Measurements from ENCODE around the gene LMF1. TPM values are rescaled to one million over a fixed set of nuclear protein-coding genes. Genes with fewer than 3 reads are reported as not detected.

LMF1 gene
- polyA plus RNA-seq, 1 donor from 2014 or later, result 16.2 TPM

DNA sequence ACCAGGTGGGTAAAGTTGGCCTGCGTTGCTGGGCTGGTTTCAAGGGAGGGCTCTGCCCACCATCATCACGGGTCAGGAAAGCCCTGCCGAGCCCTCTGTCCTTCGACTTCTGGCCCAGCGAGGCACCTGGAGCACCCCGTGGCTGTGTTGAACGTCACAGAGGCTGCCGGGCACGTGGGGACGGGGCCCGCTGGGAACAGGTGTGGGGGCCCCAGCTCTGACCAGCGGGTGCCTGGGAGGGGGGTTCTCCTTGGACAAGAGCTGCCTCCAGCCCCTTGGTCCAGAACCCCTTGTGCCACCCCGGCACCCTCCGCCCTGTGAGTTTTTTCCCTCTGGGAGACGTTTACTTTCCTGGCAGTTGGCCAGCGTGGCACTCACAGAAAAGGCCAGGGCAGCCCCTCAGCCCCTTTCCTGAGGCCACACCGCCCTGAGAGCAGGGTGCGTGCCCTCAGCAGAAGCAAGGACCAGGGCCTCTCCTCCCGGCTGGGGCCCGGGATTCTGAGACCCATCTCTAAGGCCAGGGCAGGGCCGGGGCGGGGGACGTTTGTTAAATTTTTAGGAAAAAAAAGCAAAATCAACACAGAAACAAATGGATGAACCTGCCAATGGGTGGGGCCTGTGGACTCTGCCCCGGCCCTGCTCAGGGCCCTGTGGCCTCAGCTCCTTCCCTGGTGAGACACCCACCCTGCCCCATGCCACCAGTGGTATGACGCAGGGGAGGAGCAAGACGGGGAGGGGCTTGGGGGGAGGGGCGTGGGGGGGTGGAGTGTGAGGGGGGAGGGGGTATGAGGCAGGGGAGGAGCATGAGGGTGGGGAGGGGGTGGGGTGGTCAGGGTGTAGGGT is 139.0 kb downstream of the LMF1 start:
- no peak overlapping the region for H2AFZ ChIP-seq (ENCODE audit: low read depth, low read length)
- H3K79me2 ChIP-seq (replicated peaks; ENCODE audit: insufficient read depth, low read length), result no peaks in the 10 kb centered on the region
- TF ChIP-seq, protein P1, sequence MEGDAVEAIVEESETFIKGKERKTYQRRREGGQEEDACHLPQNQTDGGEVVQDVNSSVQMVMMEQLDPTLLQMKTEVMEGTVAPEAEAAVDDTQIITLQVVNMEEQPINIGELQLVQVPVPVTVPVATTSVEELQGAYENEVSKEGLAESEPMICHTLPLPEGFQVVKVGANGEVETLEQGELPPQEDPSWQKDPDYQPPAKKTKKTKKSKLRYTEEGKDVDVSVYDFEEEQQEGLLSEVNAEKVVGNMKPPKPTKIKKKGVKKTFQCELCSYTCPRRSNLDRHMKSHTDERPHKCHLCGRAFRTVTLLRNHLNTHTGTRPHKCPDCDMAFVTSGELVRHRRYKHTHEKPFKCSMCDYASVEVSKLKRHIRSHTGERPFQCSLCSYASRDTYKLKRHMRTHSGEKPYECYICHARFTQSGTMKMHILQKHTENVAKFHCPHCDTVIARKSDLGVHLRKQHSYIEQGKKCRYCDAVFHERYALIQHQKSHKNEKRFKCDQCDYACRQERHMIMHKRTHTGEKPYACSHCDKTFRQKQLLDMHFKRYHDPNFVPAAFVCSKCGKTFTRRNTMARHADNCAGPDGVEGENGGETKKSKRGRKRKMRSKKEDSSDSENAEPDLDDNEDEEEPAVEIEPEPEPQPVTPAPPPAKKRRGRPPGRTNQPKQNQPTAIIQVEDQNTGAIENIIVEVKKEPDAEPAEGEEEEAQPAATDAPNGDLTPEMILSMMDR (IDR thresholded peaks at IDR 0.05; ENCODE audit: poor library complexity, severe bottlenecking), result no peak
- no peak for TF ChIP-seq TAF1 (IDR thresholded peaks at IDR 0.05; ENCODE audit: low read depth)
- TF ChIP-seq EP300 (conservative IDR thresholded peaks at IDR 0.05; ENCODE audit: poor library complexity, severe bottlenecking), result no peak
- no peak for TF ChIP-seq MXI1 (conservative IDR thresholded peaks at IDR 0.05; ENCODE audit: poor library complexity, severe bottlenecking)
- TF ChIP-seq, protein P2, sequence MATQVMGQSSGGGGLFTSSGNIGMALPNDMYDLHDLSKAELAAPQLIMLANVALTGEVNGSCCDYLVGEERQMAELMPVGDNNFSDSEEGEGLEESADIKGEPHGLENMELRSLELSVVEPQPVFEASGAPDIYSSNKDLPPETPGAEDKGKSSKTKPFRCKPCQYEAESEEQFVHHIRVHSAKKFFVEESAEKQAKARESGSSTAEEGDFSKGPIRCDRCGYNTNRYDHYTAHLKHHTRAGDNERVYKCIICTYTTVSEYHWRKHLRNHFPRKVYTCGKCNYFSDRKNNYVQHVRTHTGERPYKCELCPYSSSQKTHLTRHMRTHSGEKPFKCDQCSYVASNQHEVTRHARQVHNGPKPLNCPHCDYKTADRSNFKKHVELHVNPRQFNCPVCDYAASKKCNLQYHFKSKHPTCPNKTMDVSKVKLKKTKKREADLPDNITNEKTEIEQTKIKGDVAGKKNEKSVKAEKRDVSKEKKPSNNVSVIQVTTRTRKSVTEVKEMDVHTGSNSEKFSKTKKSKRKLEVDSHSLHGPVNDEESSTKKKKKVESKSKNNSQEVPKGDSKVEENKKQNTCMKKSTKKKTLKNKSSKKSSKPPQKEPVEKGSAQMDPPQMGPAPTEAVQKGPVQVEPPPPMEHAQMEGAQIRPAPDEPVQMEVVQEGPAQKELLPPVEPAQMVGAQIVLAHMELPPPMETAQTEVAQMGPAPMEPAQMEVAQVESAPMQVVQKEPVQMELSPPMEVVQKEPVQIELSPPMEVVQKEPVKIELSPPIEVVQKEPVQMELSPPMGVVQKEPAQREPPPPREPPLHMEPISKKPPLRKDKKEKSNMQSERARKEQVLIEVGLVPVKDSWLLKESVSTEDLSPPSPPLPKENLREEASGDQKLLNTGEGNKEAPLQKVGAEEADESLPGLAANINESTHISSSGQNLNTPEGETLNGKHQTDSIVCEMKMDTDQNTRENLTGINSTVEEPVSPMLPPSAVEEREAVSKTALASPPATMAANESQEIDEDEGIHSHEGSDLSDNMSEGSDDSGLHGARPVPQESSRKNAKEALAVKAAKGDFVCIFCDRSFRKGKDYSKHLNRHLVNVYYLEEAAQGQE (IDR thresholded peaks at IDR 0.05; ENCODE audit: borderline replicate concordance), result no peak
- TF ChIP-seq POLR2AphosphoS5 (IDR thresholded peaks at IDR 0.05), result no peak
- TF ChIP-seq RAD21 (conservative IDR thresholded peaks at IDR 0.05), result no peak
- TF ChIP-seq EZH2 (IDR thresholded peaks at IDR 0.05; ENCODE audit: borderline replicate concordance, insufficient read depth, low read length, poor library complexity, severe bottlenecking), result no peak
- no peaks in the 10 kb centered on the region for H3K9me2 ChIP-seq (ENCODE audit: insufficient read depth, low read length)
- no peaks in the 10 kb centered on the region for H4K20me1 ChIP-seq (ENCODE audit: insufficient read depth)
- no peak overlapping the region for H3K9ac ChIP-seq (ENCODE audit: low read length)
- no peaks in the 10 kb centered on the region for H3K27me3 ChIP-seq (ENCODE audit: insufficient read depth, low read depth, low read length)
- no peaks in the 10 kb centered on the region for H3K36me3 ChIP-seq (ENCODE audit: insufficient read depth, low read length)
- H3K9me3 ChIP-seq (ENCODE audit: low read length), result peaks cover 12% of the 10 kb centered on the region
- no peaks in the 10 kb centered on the region for H3F3A ChIP-seq (ENCODE audit: insufficient read depth, low read length, poor library complexity, severe bottlenecking)
- H3K4me3 ChIP-seq (ENCODE audit: low read length), result no peak overlapping the region
- H3K4me2 ChIP-seq (ENCODE audit: low read length), result no peak overlapping the region
- H3K27ac ChIP-seq (ENCODE audit: low read length), result no peak overlapping the region

DNA sequence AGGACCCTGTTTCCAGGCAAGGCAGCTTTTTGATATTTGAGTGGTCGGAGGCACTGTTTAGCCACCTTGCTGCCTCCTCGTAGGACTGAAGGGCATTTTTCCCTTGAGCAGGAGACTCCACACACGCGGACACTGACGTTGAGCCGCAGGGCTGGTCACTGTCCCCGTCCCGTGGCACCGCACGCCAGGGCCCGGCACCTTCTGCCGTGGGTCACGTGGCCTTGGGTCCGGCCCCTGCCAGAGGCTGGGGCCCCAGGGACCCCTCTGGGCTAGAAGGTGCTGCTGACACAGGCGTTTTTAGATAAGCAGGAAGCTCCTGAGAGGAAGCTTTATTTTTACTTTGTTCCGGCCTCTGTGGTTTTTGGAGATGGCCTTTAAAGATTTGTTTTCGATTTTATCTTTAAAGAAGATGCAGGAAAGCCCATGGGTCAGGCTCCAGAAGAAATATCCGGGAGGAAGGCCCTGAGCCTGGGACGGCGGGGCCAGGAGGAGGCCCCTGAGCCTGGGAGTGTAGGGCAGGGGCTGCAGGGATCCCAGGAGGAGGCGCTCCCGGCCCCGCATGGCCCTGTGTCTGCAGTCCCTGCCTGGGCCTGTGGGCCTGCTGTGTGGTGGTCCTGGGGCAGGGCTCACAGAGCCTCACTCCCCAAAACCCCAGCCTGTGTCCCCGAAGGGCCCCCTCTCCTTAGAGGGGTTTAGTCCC is 139.8 kb downstream of the LMF1 start:
- Histone ChIP-seq H3K36me3 (ENCODE audit: insufficient read depth, low read length) (no peaks in the 10 kb centered on the region), H4K20me1 (ENCODE audit: insufficient read depth) (no peaks in the 10 kb centered on the region), H3K4me3 (ENCODE audit: low read length) (no peak overlapping the region), H3K27me3 (ENCODE audit: insufficient read depth, low read depth, low read length) (no peaks in the 10 kb centered on the region), H2AFZ (ENCODE audit: low read depth, low read length) (no peak overlapping the region), H3K27ac (ENCODE audit: low read length) (no peak overlapping the region), H3K4me2 (ENCODE audit: low read length) (no peak overlapping the region), H3K9ac (ENCODE audit: low read length) (no peak overlapping the region), H3K79me2 (replicated peaks; ENCODE audit: insufficient read depth, low read length) (no peaks in the 10 kb centered on the region), H3F3A (ENCODE audit: insufficient read depth, low read length, poor library complexity, severe bottlenecking) (no peaks in the 10 kb centered on the region), H3K9me3 (ENCODE audit: low read length) (peaks cover 8% of the 10 kb centered on the region), H3K9me2 (ENCODE audit: insufficient read depth, low read length) (no peaks in the 10 kb centered on the region)
- TF ChIP-seq, protein P2 (IDR thresholded peaks at IDR 0.05; ENCODE audit: borderline replicate concordance), result no peak
- TF ChIP-seq EP300 (conservative IDR thresholded peaks at IDR 0.05; ENCODE audit: poor library complexity, severe bottlenecking) (no peak), SMC3 (conservative IDR thresholded peaks at IDR 0.05; ENCODE audit: poor library complexity) (no peak), POLR2AphosphoS5 (IDR thresholded peaks at IDR 0.05) (no peak), EZH2 (IDR thresholded peaks at IDR 0.05; ENCODE audit: borderline replicate concordance, insufficient read depth, low read length, poor library complexity, severe bottlenecking) (no peak), MXI1 (conservative IDR thresholded peaks at IDR 0.05; ENCODE audit: poor library complexity, severe bottlenecking) (no peak), RAD21 (conservative IDR thresholded peaks at IDR 0.05) (no peak), TAF1 (IDR thresholded peaks at IDR 0.05; ENCODE audit: low read depth) (no peak)
- TF ChIP-seq, protein P1 (IDR thresholded peaks at IDR 0.05; ENCODE audit: poor library complexity, severe bottlenecking), result no peak

All from neural cell (in vitro differentiated cells).